Left ventricle myocardium superior (tissue), 1 donor: Measurements from ENCODE around the gene KLHL36. TPM values are rescaled to one million over a fixed set of nuclear protein-coding genes. Genes with fewer than 3 reads are reported as not detected.
"Not testable (repeated sequence)": the region's sequence is repeated elsewhere in the genome, so short reads cannot be mapped to it uniquely, and the experiment has no call there.

ENCODE experiments used
- ATAC-seq: fragments of 200-7000 bp; cut with Tn5 transposase; one replicate; pipeline ENCODE4 v1.9.1; 2020; ENCODE audit warnings: mild to moderate bottlenecking, moderate library complexity
- DNase-seq: peaks from one replicate; pipeline ENCODE4 v3.0.0-alpha.2; 2020
- intact Hi-C: fragments of 100-400 bp; cut with micrococcal nuclease; formaldehyde crosslinking; loops from one replicate; pipeline ENCODE4 v1.11.0; 2022
- total RNA-seq: library from RNA; stranded (reverse); fragmentation: NEBNext Ultra II Directional; extraction: Animal tissue kit (Norgen Biotek cat#: 25700); gene quantifications from one replicate; pipeline ENCODE4 v1.2.1, GENCODE V29; 2021
- donor health status: DM: no; HTN: yes; CAD: no; lungs with severe emphysema.

The KLHL36 gene
- total RNA-seq, 1 donor from 2014 or later: 62.5 TPM

- no peak for ATAC-seq
- intact Hi-C loops: no loop called here
- DNase-seq: no peak
Measured at GRCh38 chr16:84614623-84614967, 33.7 kb upstream of the KLHL36 start.

GRCh38 chr16:84614968-84615813 lies 33.1 kb upstream of the KLHL36 start:
- ATAC-seq: no peak
- intact Hi-C loops: no loop called here
- DNase-seq: no peak

GRCh38 chr16:84616515-84616914 lies 31.8 kb upstream of the KLHL36 start:
- intact Hi-C loops: no loop called here
- DNase-seq: no peak
- no peak for ATAC-seq

- intact Hi-C loops: no loop called here
- ATAC-seq (peak; percentile 1), DNase-seq (no peak)
Measured at GRCh38 chr16:84617041-84617790, 31.1 kb upstream of the KLHL36 start.

- ATAC-seq: peak; percentile 94
- DNase-seq: peak; percentile 99
- intact Hi-C loops: no loop called here
Measured at GRCh38 chr16:84617791-84618580, 30.3 kb upstream of the KLHL36 start, which contains the start of gene COTL1. Gene COTL1, minus strand, starts transcription at chr16:84618078. Its CDS starts 164 bp downstream, at chr16:84617914.

GRCh38 chr16:84618581-84619460 lies 29.5 kb upstream of the KLHL36 start:
- intact Hi-C loops: no loop called here
- ATAC-seq (peak; percentile 6), DNase-seq (no peak)

GRCh38 chr16:84620913-84621312 lies 27.4 kb upstream of the KLHL36 start:
- not testable (repeated sequence) for ATAC-seq
- intact Hi-C loops: loop anchor here (5.0 to 10.0 kb wide), 2 partner anchors 104 to 109 kb away; no protein-coding TSS in a partner anchor

GRCh38 chr16:84625556-84625955 lies 22.8 kb upstream of the KLHL36 start:
- intact Hi-C loops: loop anchor here (10.0 kb wide), 1 partner anchor 99 kb away; no protein-coding TSS in a partner anchor
- ATAC-seq: no peak

More at GRCh38 chr16:84620913-84621312, 27.4 kb upstream of the KLHL36 start:
- DNase-seq: not testable (repeated sequence)

GRCh38 chr16:84628226-84628731 lies 20.0 kb upstream of the KLHL36 start:
- DNase-seq (no peak), ATAC-seq (no peak)
- intact Hi-C loops: loop anchor here (10.0 kb wide), 1 partner anchor 97 kb away; no protein-coding TSS in a partner anchor

More at GRCh38 chr16:84625556-84625955, 22.8 kb upstream of the KLHL36 start:
- DNase-seq: no peak

GRCh38 chr16:84629580-84629979 lies 18.7 kb upstream of the KLHL36 start:
- DNase-seq (no peak), ATAC-seq (no peak)
- intact Hi-C loops: loop anchor here (10.0 kb wide), 1 partner anchor 95 kb away; no protein-coding TSS in a partner anchor

GRCh38 chr16:84630009-84630408 lies 18.3 kb upstream of the KLHL36 start:
- no peak for ATAC-seq
- intact Hi-C loops: no loop called here
- DNase-seq: no peak

GRCh38 chr16:84630446-84631152 lies 17.7 kb upstream of the KLHL36 start:
- DNase-seq (no peak), ATAC-seq (no peak)
- intact Hi-C loops: no loop called here

GRCh38 chr16:84631153-84631466 lies 17.2 kb upstream of the KLHL36 start:
- no peak for ATAC-seq
- DNase-seq: no peak
- intact Hi-C loops: no loop called here

GRCh38 chr16:84631886-84632285 lies 16.4 kb upstream of the KLHL36 start:
- DNase-seq: no peak
- intact Hi-C loops: no loop called here
- ATAC-seq: no peak

GRCh38 chr16:84632862-84633261 lies 15.4 kb upstream of the KLHL36 start:
- ATAC-seq, intact Hi-C loops, DNase-seq: not testable (repeated sequence)

- intact Hi-C loops: no loop called here
- DNase-seq: peak; percentile 89
- ATAC-seq: peak; percentile 92
Measured at GRCh38 chr16:84633622-84634021, 14.7 kb upstream of the KLHL36 start.

GRCh38 chr16:84635702-84636101 lies 12.6 kb upstream of the KLHL36 start:
- no peak for DNase-seq
- intact Hi-C loops: no loop called here
- no peak for ATAC-seq

GRCh38 chr16:84637709-84638108 lies 10.6 kb upstream of the KLHL36 start:
- no peak for ATAC-seq

More at GRCh38 chr16:84637709-84638108, 10.6 kb upstream of the KLHL36 start:
- no peak for DNase-seq
- intact Hi-C loops: no loop called here
